GM19397 (cell line): ENCODE data around the gene ZNRF2.
"Not testable (repeated sequence)": the region's sequence is repeated elsewhere in the genome, so short reads cannot be mapped to it uniquely, and the experiment has no call there.

Source experiments
- ATAC-seq: cut with Tn5 transposase; IDR thresholded peaks from one replicate; pipeline ENCODE4 v1.9.1; 2021; ENCODE audit warnings: mild to moderate bottlenecking, moderate library complexity; ENCODE audit not compliant: unreplicated experiment

ZNRF2 gene

GRCh38 chr7:30286749-30287148 is 2.4 kb downstream of the ZNRF2 start:
- no peak for ATAC-seq

- not testable (repeated sequence) for ATAC-seq
Measured at GRCh38 chr7:30287625-30288024, 3.2 kb downstream of the ZNRF2 start.

- ATAC-seq = not testable (repeated sequence)
Measured at GRCh38 chr7:30289634-30290033, 5.2 kb downstream of the ZNRF2 start.

- ATAC-seq = not testable (repeated sequence)
Measured at GRCh38 chr7:30290317-30290716, 5.9 kb downstream of the ZNRF2 start.

GRCh38 chr7:30292416-30293038 is 8.1 kb downstream of the ZNRF2 start:
- not testable (repeated sequence) for ATAC-seq

- not testable (repeated sequence) for ATAC-seq
Measured at GRCh38 chr7:30296304-30296703, 11.9 kb downstream of the ZNRF2 start.

GRCh38 chr7:30297499-30297898 is 13.1 kb downstream of the ZNRF2 start:
- ATAC-seq = not testable (repeated sequence)

GRCh38 chr7:30298409-30298808 is 14.0 kb downstream of the ZNRF2 start:
- not testable (repeated sequence) for ATAC-seq

GRCh38 chr7:30301751-30302150 is 17.4 kb downstream of the ZNRF2 start:
- ATAC-seq = no peak

GRCh38 chr7:30302656-30303311 is 18.4 kb downstream of the ZNRF2 start:
- ATAC-seq = no peak

- ATAC-seq = no peak
Measured at GRCh38 chr7:30303312-30304039, 19.1 kb downstream of the ZNRF2 start.

- no peak for ATAC-seq
Measured at GRCh38 chr7:30304177-30304884, 19.9 kb downstream of the ZNRF2 start.

- no peak for ATAC-seq
Measured at GRCh38 chr7:30306976-30307375, 22.6 kb downstream of the ZNRF2 start.

- ATAC-seq = no peak
Measured at GRCh38 chr7:30308389-30308788, 24.0 kb downstream of the ZNRF2 start.

GRCh38 chr7:30309302-30309701 is 24.9 kb downstream of the ZNRF2 start:
- no peak for ATAC-seq

- ATAC-seq = no peak
Measured at GRCh38 chr7:30309842-30310435, 25.5 kb downstream of the ZNRF2 start.

- no peak for ATAC-seq
Measured at GRCh38 chr7:30310674-30311362, 26.4 kb downstream of the ZNRF2 start.

- no peak for ATAC-seq
Measured at GRCh38 chr7:30312178-30312577, 27.8 kb downstream of the ZNRF2 start.

- ATAC-seq = no peak
Measured at GRCh38 chr7:30313348-30313747, 29.0 kb downstream of the ZNRF2 start.

- no peak for ATAC-seq
Measured at GRCh38 chr7:30313793-30314192, 29.4 kb downstream of the ZNRF2 start.
